ENCODE data around the gene AHSA1. TPM values are rescaled to one million over a fixed set of nuclear protein-coding genes. Genes with fewer than 3 reads are reported as not detected.

AHSA1 gene
- polyA plus RNA-seq, 1 of the 3 experiments (the other 2 are of a cell fraction) = 366 TPM

GRCh38 chr14:77505031-77505430, 47.1 kb downstream of the AHSA1 start:
- Histone ChIP-seq H3K4me1 (ENCODE audit: control insufficient read depth in 1 of 2, insufficient read depth in 2 of 2, low read depth in 1 of 2, low read length in 1 of 2) (no peaks in the 10 kb centered on the region), H3K4me2 (no peak overlapping the region), H3K4me3 (ENCODE audit: low read depth in 2 of 2, low read length in 1 of 2) (no peak overlapping the region), H3K27ac (ENCODE audit: low read depth in 2 of 2, low read length in 1 of 2) (no peak overlapping the region), H2AFZ (ENCODE audit: low read depth) (no peak overlapping the region), H3K79me2 (ENCODE audit: insufficient read depth) (no peaks in the 10 kb centered on the region), H3K27me3 (ENCODE audit: insufficient read depth) (no peaks in the 10 kb centered on the region), H3K36me3 (replicated peaks in 1 of 2; ENCODE audit: control insufficient read depth in 1 of 2, insufficient read depth in 2 of 2, low read length in 1 of 2) (peaks cover 0 to 15% of the 10 kb centered on the region in 2 experiments), H3K9me2 (no peaks in the 10 kb centered on the region), H3K9ac (no peak overlapping the region), H3F3A (replicated peaks; ENCODE audit: insufficient read depth) (no peaks in the 10 kb centered on the region), H3K9me3 (no peaks in the 10 kb centered on the region), H4K20me1 (ENCODE audit: insufficient read depth) (no peaks in the 10 kb centered on the region)
- DNase-seq = no peak
- POLR2A ChIA-PET = no interaction called here
- CTCF ChIA-PET = interaction anchor here (1.1 to 1.7 kb wide), 4 partner anchors 10 to 99 kb away, joined by 3 to 5 read pairs (median 3); no protein-coding TSS in a partner anchor
- 63% methylated on average over 4 of the region's 4 CpGs for WGBS (ENCODE audit: low lambda C conversion rate)
- TF ChIP-seq PBX3 (IDR thresholded peaks at IDR 0.05) (no peak), NRF1 (IDR thresholded peaks at IDR 0.05; ENCODE audit: low read depth, low read length) (no peak), POLR2AphosphoS5 (IDR thresholded peaks at IDR 0.05; ENCODE audit: low read depth, low read length) (no peak)

- Histone ChIP-seq H2AFZ (ENCODE audit: low read depth) (no peak overlapping the region), H3F3A (replicated peaks; ENCODE audit: insufficient read depth) (no peaks in the 10 kb centered on the region), H3K9me2 (no peaks in the 10 kb centered on the region), H3K27ac (ENCODE audit: low read depth in 2 of 2, low read length in 1 of 2) (no peak overlapping the region), H3K27me3 (ENCODE audit: insufficient read depth) (no peaks in the 10 kb centered on the region), H3K9ac (no peak overlapping the region), H3K9me3 (no peaks in the 10 kb centered on the region), H3K4me1 (ENCODE audit: control insufficient read depth in 1 of 2, insufficient read depth in 2 of 2, low read depth in 1 of 2, low read length in 1 of 2) (no peaks in the 10 kb centered on the region), H4K20me1 (ENCODE audit: insufficient read depth) (no peaks in the 10 kb centered on the region), H3K4me2 (no peak overlapping the region), H3K79me2 (ENCODE audit: insufficient read depth) (no peaks in the 10 kb centered on the region), H3K36me3 (replicated peaks in 1 of 2; ENCODE audit: control insufficient read depth in 1 of 2, insufficient read depth in 2 of 2, low read length in 1 of 2) (peaks cover 19 to 25% of the 10 kb centered on the region in 2 experiments), H3K4me3 (ENCODE audit: low read depth in 2 of 2, low read length in 1 of 2) (no peak overlapping the region)
- WGBS (ENCODE audit: low lambda C conversion rate) = 95% methylated on average over 3 of the region's 3 CpGs
- ChIA-PET POLR2A (no interaction called here), CTCF (no interaction called here)
- DNase-seq = no peak
- TF ChIP-seq USF2 (IDR thresholded peaks at IDR 0.05; ENCODE audit: borderline replicate concordance, low read depth, low read length) = no peak
- TF ChIP-seq TAF1 (IDR thresholded peaks at IDR 0.05; ENCODE audit: borderline replicate concordance, low read depth, low read length) = no peak
- TF ChIP-seq POLR2AphosphoS5 (IDR thresholded peaks at IDR 0.05; ENCODE audit: low read depth, low read length) = no peak
- TF ChIP-seq CTCF (IDR thresholded peaks at IDR 0.05) = no peak
- no peak for TF ChIP-seq JUND (IDR thresholded peaks at IDR 0.05)
- no peak for TF ChIP-seq REST (IDR thresholded peaks at IDR 0.05; ENCODE audit: low read depth, low read length)
- no peak for TF ChIP-seq NRF1 (IDR thresholded peaks at IDR 0.05; ENCODE audit: low read depth, low read length)
- TF ChIP-seq FOXJ3 (CRISPR knock-in tag; IDR thresholded peaks at IDR 0.05) = no peak
- TF ChIP-seq MAX (IDR thresholded peaks at IDR 0.05; ENCODE audit: low read depth) = no peak
- no peak for TF ChIP-seq RCOR1 (IDR thresholded peaks at IDR 0.05; ENCODE audit: low read length)
- no peak for TF ChIP-seq ELF1 (IDR thresholded peaks at IDR 0.05)
- TF ChIP-seq TEAD4 (IDR thresholded peaks at IDR 0.05; ENCODE audit: borderline replicate concordance, insufficient read depth) = no peak
- TF ChIP-seq RFX5 (IDR thresholded peaks at IDR 0.05; ENCODE audit: low read length) = no peak
- TF ChIP-seq USF1 (IDR thresholded peaks at IDR 0.05; ENCODE audit: borderline replicate concordance, low read depth) = no peak
- no peak for TF ChIP-seq PBX3 (IDR thresholded peaks at IDR 0.05)
Measured at GRCh38 chr14:77507762-77508161, 49.9 kb downstream of the AHSA1 start.

Data from SK-N-SH (cell line).